IgD-negative memory B cell (primary cell): ENCODE data around the gene DCTPP1. TPM values are rescaled to one million over a fixed set of nuclear protein-coding genes. Genes with fewer than 3 reads are reported as not detected.
"Not testable (repeated sequence)": the region's sequence is repeated elsewhere in the genome, so short reads cannot be mapped to it uniquely, and the experiment has no call there.

ENCODE experiments used
- H3K27ac Mint-ChIP-seq, 3 donors: one replicate each; pipeline ENCODE4 v1.8.0; 2020 to 2022; ENCODE audit warnings: mild to moderate bottlenecking in 3 of 3, mixed read lengths in 3 of 3, moderate library complexity in 1 of 3
- H3K27me3 Mint-ChIP-seq: one replicate; pipeline ENCODE4 v1.8.0; 2021; ENCODE audit warnings: mixed read lengths
- H3K36me3 Mint-ChIP-seq: one replicate; pipeline ENCODE4 v1.8.0; 2020; ENCODE audit warnings: mild to moderate bottlenecking, mixed read lengths
- H3K4me1 Mint-ChIP-seq, 3 donors: one replicate each; pipeline ENCODE4 v1.8.0; 2020 to 2022; ENCODE audit warnings: mixed read lengths in 3 of 3, mild to moderate bottlenecking in 1 of 3
- H3K4me3 Mint-ChIP-seq, 4 donors: one replicate each; pipeline ENCODE4 v1.8.0; 2020 to 2022; ENCODE audit warnings: mild to moderate bottlenecking in 4 of 4, mixed read lengths in 4 of 4, moderate library complexity in 3 of 4
- H3K9me3 Mint-ChIP-seq, 3 donors: one replicate each; pipeline ENCODE4 v1.8.0; 2020 to 2021; ENCODE audit warnings: mixed read lengths in 3 of 3, mild to moderate bottlenecking in 1 of 3
- polyA plus RNA-seq: library from polyadenylated mRNA; unstranded; fragments of 300-500 nt; fragmentation: Illumina TruSeq; gene quantifications from one replicate; pipeline ENCODE4 v1.2.3, GENCODE V29; 2021

DCTPP1 gene
- polyA plus RNA-seq: 137 TPM

DNA sequence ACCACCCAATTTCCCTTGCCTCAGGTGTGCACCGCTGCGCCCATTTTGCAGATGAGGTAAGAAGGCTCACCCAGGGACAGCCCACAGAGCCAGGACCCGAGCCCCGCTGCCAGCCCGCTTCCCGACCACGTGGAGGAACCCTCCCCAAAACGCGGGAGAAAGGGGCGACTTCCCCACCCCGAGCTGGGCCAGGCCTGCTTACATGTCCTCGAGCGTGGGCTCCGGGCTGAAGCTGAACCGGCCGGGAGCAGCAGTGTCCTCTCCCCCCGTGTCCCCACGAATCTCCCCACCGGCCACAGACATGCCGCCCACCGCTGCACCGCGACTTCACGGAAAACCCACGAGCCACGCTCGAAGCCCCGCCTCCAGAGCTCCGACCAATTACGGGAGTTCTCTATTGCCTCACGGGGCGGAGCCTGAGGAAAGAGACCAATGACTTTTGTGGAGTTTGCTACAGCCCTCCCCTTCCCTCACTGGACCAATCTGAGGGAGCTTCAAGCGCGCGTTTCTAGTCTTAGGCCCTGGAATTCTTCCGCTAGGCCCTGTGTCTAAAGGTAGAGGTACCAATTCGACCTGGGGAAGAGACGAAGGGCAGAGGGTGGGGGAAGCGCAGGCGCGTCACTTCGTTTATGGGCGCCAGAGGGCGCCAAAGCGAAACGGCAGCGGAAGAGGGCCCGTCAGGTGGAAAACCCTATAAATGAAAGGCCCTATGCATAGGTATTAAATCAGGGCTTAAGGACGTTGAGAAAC, at the start of gene DCTPP1:
Gene DCTPP1 (minus strand): TSS at position 353 of the 750 bp plus-strand sequence. CDS start 50 bp downstream, at position 303.
- no peaks in the 10 kb centered on the region for H3K27me3 Mint-ChIP-seq
- peaks cover 0 to 17% (median 13%) of the 10 kb centered on the region in 3 donors for H3K4me1 Mint-ChIP-seq
- no peak within 1 kb of the TSS for H3K27ac Mint-ChIP-seq
- peak within 1 kb of the TSS in 1 of 4 donors; percentile 47 for H3K4me3 Mint-ChIP-seq
- no peaks in the 10 kb centered on the region for H3K9me3 Mint-ChIP-seq
- H3K36me3 Mint-ChIP-seq: peaks cover under 1% of the 10 kb centered on the region

DNA sequence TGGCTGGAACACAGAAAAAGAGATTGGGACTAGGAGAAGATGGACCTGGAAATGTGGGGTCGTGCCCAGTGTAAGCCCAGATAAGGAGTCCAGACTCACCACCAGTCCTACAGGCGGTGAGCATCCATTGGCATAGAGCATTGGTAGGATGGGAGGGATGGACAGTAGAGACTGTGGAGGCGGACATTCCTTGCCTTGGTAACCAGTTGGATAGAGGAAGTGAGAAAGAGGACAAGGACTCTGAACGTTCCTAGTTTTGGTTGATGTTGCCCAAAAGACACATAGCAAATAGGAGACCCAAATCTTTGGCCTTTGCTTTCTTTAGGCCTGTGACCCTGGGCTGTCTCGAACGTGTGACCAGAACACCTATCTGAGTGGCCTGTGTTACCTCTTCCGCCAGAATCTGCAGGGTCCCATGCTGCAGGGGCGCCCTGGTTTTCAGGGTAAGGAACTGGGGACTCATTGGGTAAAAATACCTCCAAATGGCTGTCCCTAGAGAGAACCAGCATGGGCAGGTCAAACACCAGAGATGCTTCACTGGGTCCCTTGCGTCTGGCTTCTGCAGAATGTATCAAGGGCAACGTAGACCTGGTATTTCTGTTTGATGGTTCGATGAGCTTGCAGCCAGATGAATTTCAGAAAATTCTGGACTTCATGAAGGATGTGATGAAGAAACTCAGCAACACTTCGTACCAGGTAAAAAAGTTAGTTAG, 49.1 kb upstream of the DCTPP1 start:
- Mint-ChIP-seq H3K4me3 (peak overlapping the region in 2 of 4 donors; percentile 61 to 77), H3K4me1 (peaks cover 13 to 29% (median 26%) of the 10 kb centered on the region in 3 donors), H3K36me3 (peaks cover 5% of the 10 kb centered on the region), H3K27ac (peak overlapping the region; percentile 18 to 69 (median 54)), H3K9me3 (no peaks in the 10 kb centered on the region), H3K27me3 (no peaks in the 10 kb centered on the region)

DNA sequence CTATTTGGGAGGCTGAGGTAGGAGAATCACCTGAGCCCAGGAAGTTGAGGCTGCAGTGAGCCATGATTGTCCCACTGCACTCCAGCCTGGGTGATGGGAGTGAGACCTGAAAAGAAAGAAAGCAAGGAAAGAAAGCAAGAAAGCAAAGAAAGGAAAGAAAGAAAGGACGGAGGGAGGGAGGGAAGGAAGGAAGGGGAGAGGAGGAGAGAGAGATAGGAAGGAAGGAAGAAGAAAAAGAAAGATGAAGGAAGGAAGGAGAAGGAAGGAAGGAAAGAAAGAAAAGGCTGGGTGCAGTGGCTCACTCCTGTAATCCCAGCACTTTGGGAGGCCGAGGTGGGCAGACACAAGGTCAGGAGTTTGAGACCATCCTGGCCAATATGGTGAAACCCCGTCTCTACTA, 47.9 kb upstream of the DCTPP1 start:
- H3K9me3 Mint-ChIP-seq: not testable (repeated sequence)

DNA sequence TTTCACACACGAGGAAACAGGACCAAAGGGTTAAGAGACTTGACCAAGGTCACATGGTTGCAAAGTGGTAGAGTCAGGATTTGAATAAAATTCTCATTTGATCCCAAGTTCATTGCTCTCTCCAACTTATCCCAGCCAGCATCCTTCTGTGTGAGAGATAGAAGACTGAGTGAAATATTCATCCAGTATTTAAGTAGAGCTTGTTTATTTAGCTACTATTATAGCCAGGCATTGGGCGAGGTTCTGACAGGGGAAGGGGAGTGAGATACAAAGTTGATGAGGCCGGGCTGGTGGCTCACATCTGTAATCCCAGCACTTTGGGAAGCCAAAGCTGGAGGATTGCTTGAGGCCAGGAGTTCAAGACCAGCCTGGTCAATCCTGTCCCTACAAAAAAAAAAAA, 47.2 kb upstream of the DCTPP1 start:
- H3K27ac Mint-ChIP-seq: peak overlapping the region in 1 of 3 donors; percentile 72
- H3K4me1 Mint-ChIP-seq: peaks cover 22 to 44% (median 35%) of the 10 kb centered on the region in 3 donors
- H3K27me3 Mint-ChIP-seq: no peaks in the 10 kb centered on the region
- peaks cover 0 to 2% (median 0%) of the 10 kb centered on the region in 3 donors for H3K9me3 Mint-ChIP-seq
- H3K4me3 Mint-ChIP-seq: peak overlapping the region in 3 of 4 donors; percentile 35 to 49 (median 40)
- peaks cover 3% of the 10 kb centered on the region for H3K36me3 Mint-ChIP-seq

More for the DNA sequence above, 47.9 kb upstream of the DCTPP1 start:
- H3K4me1 Mint-ChIP-seq: peaks cover 17 to 40% (median 33%) of the 10 kb centered on the region in 3 donors
- H3K27me3 Mint-ChIP-seq, H3K36me3 Mint-ChIP-seq: not testable (repeated sequence)
- H3K27ac Mint-ChIP-seq: peak overlapping the region in 2 of 3 donors; percentile 72 to 78
- H3K4me3 Mint-ChIP-seq: peak overlapping the region in 1 of 4 donors; percentile 40

DNA sequence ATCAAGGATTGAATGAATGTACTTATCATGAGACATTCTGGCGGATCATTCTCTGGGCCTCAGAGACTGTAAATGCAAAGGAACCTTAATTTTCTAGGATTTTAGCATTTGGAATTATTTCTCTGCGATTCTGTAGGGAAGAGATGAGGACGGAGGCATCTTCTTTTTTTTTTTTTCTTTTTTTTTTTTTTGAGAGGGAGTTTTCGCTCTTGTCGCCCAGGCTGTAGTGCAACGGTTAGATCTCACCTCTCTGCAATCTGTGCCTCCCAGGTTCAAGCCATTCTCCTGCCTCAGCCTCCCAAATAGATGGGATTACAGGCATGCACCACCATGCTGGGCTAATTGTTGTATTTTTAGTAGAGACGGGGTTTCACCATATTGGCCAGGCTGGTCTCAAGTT, 44.9 kb upstream of the DCTPP1 start:
- Mint-ChIP-seq H3K36me3 (peaks cover 3% of the 10 kb centered on the region), H3K9me3 (peaks cover 0 to 2% (median 0%) of the 10 kb centered on the region in 3 donors), H3K4me3 (peak overlapping the region; percentile 62 to 76 (median 72)), H3K27me3 (no peaks in the 10 kb centered on the region), H3K4me1 (peaks cover 28 to 49% (median 44%) of the 10 kb centered on the region in 3 donors), H3K27ac (peak overlapping the region in 2 of 3 donors; percentile 10 to 12)

DNA sequence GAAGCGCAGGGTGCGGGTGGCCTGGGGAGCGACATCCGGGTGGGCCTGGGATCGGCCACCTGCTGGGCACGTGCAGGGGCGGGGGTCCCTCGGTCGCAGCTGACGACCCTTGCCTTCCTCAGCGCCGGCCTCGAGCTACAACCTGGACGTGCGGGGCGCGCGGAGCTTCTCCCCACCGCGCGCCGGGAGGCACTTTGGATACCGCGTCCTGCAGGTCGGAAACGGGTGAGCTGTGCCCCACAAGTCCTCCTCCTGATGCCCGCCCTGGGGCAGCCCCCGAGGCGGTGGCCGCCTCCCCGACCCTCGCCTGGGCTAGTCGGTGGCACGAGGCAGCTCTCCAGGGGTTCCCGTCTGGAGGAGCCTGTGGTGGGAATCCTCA, 44.2 kb upstream of the DCTPP1 start:
- Mint-ChIP-seq H3K4me3 (peak overlapping the region; percentile 86 to 99 (median 92)), H3K27ac (no peak overlapping the region), H3K4me1 (peaks cover 24 to 48% (median 43%) of the 10 kb centered on the region in 3 donors)

DNA sequence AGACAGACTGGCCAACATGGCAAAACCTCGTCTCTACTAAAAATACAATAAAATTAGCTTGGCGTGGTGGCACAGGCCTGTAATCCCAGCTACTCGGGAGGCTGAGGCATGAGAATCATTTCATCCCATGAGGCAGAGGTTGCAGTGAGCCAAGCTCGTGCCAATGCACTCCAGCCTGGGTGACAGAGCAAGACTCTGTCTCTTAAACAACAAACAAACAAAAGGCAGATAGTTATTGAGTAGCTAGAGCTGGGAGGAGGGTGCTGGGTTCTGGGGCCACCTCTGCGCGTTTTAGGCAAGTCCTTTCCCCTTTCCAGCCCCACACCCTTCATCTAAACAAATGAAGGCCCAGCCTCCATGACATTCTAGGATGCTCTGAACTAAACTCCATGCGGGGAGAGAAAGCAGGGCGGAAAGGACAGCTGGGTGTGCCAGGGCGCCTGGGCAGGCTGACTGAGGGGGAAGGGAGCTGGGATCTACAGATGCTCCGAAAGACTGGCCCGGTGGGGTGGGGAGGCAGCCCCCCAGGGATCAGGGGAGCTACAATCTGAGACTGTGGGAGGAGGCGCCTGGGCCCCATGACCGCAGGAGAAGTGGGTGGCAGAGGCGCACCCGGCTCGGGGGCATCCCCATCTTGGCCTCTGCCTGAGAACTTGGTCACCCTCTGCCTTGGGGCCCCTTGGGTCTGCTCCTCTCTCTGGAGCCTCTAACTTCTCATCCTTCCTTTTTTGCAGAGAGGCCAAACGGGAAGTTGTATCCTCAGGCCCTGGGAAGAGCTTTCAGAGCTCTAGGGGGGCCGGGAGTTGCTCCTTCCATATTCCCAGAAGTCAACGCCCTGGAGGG, 43.6 kb upstream of the DCTPP1 start:
- no peaks in the 10 kb centered on the region for H3K27me3 Mint-ChIP-seq
- H3K36me3 Mint-ChIP-seq: peaks cover 3% of the 10 kb centered on the region
- H3K4me1 Mint-ChIP-seq: peaks cover 23 to 43% (median 40%) of the 10 kb centered on the region in 3 donors
- H3K9me3 Mint-ChIP-seq: peaks cover 0 to 2% (median 0%) of the 10 kb centered on the region in 3 donors
- H3K4me3 Mint-ChIP-seq: peak overlapping the region; percentile 86 to 99 (median 92)
- H3K27ac Mint-ChIP-seq: peak overlapping the region; percentile 90 to 97 (median 96)

More for the DNA sequence above, 44.2 kb upstream of the DCTPP1 start:
- Mint-ChIP-seq H3K36me3 (peaks cover 3% of the 10 kb centered on the region), H3K9me3 (peaks cover 0 to 2% (median 0%) of the 10 kb centered on the region in 3 donors), H3K27me3 (no peaks in the 10 kb centered on the region)

DNA sequence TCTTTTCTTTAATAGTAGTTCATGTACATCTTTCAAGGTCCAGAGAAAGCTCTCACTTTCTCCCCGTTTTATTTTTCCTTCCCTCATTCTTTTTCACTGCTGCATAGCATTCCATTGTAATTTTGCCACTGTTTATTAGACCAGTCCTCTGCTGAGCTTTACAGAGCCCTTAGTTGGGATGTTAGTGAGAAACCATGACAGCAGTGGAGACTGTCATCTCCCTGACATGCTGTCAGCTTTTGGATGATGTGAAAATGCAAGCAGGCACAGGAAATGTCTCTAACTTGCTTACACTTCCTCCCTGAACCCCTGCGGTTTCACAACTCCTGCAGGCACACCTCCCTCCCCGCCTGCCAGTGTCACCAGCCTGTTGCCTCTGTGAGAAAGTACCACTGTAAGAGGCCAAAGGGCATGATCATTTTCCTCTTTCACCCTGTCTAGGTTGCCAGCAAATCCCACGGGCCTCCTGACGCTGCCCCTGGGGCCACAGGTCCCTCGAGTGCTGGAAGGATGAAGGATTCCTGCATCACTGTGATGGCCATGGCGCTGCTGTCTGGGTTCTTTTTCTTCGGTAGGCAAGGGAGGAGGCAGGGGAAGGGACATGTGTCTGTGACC, 42.6 kb upstream of the DCTPP1 start, which contains the start of gene ITGAL:
Gene ITGAL (plus strand): TSS at position 415 of the 615 bp plus-strand sequence. CDS start 96 bp downstream, at position 511.
- Mint-ChIP-seq H3K4me3 (peak within 1 kb of the TSS; percentile 86 to 99 (median 92)), H3K9me3 (peaks cover 0 to 2% (median 0%) of the 10 kb centered on the region in 3 donors), H3K4me1 (peaks cover 21 to 43% (median 40%) of the 10 kb centered on the region in 3 donors), H3K27me3 (no peaks in the 10 kb centered on the region), H3K36me3 (peaks cover 3% of the 10 kb centered on the region), H3K27ac (peak within 1 kb of the TSS; percentile 90 to 97 (median 96))

DNA sequence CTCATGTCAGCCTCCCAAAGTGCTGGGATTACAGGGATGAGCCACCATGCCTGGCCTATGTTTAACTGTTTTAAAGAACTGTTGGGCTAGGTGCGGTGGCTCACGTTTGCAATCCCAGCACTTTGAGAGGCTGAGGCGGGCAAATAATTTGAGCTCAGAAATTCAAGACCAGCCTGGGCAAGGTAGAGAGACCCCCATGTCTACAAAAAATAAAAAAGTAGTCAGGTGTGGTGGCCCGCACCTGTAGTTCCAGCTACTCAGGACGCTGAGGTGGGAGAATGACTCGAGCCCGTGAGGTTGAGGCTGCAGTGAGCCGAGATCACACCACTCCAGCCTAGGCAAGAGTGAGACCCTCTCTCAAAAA, 40.8 kb upstream of the DCTPP1 start:
- Mint-ChIP-seq H3K4me1 (peaks cover 14 to 41% (median 35%) of the 10 kb centered on the region in 3 donors), H3K9me3 (peaks cover 0 to 2% (median 0%) of the 10 kb centered on the region in 3 donors), H3K27ac (peak overlapping the region; percentile 75 to 90 (median 90)), H3K4me3 (peak overlapping the region in 3 of 4 donors; percentile 60 to 69 (median 67)), H3K27me3 (no peaks in the 10 kb centered on the region), H3K36me3 (peaks cover 3% of the 10 kb centered on the region)

DNA sequence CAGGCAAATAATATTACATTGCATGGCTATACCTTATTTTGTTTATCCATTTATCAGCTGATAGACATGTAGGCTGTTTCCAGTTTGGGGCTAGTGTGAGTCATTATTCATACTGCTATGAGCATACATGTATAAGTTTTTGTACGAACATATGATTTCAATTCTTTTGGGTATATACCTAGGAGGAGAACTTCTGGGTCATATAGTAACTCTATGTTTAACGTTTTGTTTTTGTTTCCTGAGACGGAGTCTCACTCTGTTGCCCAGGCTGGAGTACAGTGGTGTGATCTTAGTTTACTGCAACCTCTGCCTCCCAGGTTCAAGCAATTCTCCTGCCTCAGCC, 40.3 kb upstream of the DCTPP1 start:
- Mint-ChIP-seq H3K4me3 (peak overlapping the region in 3 of 4 donors; percentile 58 to 75 (median 69)), H3K27me3 (no peaks in the 10 kb centered on the region), H3K9me3 (peaks cover 0 to 2% (median 0%) of the 10 kb centered on the region in 3 donors), H3K27ac (peak overlapping the region; percentile 66 to 90 (median 75)), H3K36me3 (no peaks in the 10 kb centered on the region), H3K4me1 (peaks cover 14 to 39% (median 32%) of the 10 kb centered on the region in 3 donors)

DNA sequence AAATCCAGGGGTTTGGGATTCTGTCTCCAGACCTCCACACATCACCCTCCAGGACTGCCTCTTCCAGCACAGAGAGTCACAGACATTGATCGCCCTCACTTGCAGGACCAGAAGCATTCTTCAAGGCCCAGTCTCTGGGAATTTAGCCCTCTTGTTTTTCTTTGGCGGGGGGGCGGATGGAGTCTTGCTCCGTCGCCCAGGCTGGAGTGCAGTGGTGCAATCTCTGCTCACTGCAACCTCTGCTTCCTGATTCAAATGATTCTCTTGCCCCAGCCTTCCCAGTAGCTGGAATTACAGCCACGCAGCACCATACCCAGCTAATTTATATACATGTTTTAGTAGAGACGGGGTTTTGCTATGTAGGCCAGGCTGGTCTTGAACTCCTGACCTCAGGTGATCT, 34.2 kb upstream of the DCTPP1 start:
- Mint-ChIP-seq H3K27ac (peak overlapping the region in 2 of 3 donors; percentile 35 to 74), H3K4me3 (no peak overlapping the region), H3K9me3 (no peaks in the 10 kb centered on the region), H3K4me1 (peaks cover 7 to 11% (median 10%) of the 10 kb centered on the region in 3 donors), H3K27me3 (no peaks in the 10 kb centered on the region), H3K36me3 (peaks cover 2% of the 10 kb centered on the region)

DNA sequence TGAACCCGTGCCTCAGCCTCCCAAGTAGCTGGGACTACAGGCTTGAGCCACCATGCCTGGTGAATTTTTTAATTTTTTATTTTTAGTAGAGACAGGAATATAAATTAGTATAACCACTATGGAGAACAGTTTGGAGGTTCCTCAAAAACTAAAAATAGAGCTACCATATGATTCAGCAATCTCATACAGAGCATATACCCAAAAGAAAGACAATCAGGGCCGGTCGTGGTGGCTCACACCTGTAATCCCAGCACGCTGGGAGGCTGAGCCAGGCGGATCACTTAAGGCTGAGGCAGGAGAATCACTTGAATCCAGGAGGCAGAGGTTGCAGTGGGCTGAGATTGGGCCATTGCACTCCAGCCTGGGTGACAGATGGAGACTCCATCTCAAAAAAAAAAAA, 31.6 kb upstream of the DCTPP1 start:
- not testable (repeated sequence) for H3K36me3 Mint-ChIP-seq, H3K4me3 Mint-ChIP-seq, H3K27me3 Mint-ChIP-seq, H3K27ac Mint-ChIP-seq, H3K9me3 Mint-ChIP-seq
- H3K4me1 Mint-ChIP-seq: peaks cover 18 to 32% (median 27%) of the 10 kb centered on the region in 3 donors

DNA sequence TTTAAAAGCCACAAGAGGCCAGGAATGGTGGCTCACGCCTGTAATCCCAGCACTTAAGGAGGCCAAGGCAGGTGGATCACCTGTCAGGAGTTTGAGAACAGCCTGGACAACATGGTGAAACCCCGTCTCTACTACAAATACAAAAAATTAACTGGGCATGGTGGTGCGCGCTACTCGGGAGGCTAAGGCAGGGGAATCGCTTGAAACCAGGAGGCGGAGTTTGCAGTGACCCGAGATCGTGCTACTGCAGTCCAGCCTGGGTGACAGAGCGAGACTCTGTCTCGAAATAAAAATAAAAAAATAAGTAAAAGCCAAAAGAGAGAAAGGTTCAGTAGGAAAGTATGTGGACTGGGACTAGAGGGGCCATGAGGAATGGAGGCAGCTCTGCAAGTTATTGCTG, 29.6 kb upstream of the DCTPP1 start:
- no peaks in the 10 kb centered on the region for H3K9me3 Mint-ChIP-seq
- no peaks in the 10 kb centered on the region for H3K27me3 Mint-ChIP-seq
- peaks cover 2% of the 10 kb centered on the region for H3K36me3 Mint-ChIP-seq
- peaks cover 24 to 34% (median 32%) of the 10 kb centered on the region in 3 donors for H3K4me1 Mint-ChIP-seq
- peak overlapping the region; percentile 59 to 93 (median 92) for H3K27ac Mint-ChIP-seq
- peak overlapping the region in 3 of 4 donors; percentile 70 to 91 (median 76) for H3K4me3 Mint-ChIP-seq
